Activated CD4-positive, CD25-positive, alpha-beta regulatory T cell treated with anti-CD3 and anti-CD28 coated beads, Interleukin-2, amount 50 U/mL, for 24 hours (primary cell): Measurements from ENCODE around the gene VWA8.

ENCODE experiments used
- ATAC-seq, 2 donors: fragments of 150-1000 bp; cut with Tn5 transposase; one replicate each; pipeline ENCODE4 v1.10.0; 2021; ENCODE audit warnings: mild to moderate bottlenecking in 1 of 2, moderate library complexity in 1 of 2

VWA8 gene

GRCh38 chr13:41609828-41610227, 351.1 kb downstream of the VWA8 start:
- ATAC-seq = no peak

- no peak for ATAC-seq
Measured at GRCh38 chr13:41608839-41609177, 352.1 kb downstream of the VWA8 start.

- ATAC-seq = no peak
Measured at GRCh38 chr13:41608111-41608838, 352.6 kb downstream of the VWA8 start.

GRCh38 chr13:41606646-41607045, 354.3 kb downstream of the VWA8 start:
- ATAC-seq = no peak

GRCh38 chr13:41605319-41606285, 355.3 kb downstream of the VWA8 start:
- no peak for ATAC-seq

GRCh38 chr13:41603917-41604316, 357.0 kb downstream of the VWA8 start:
- peak; percentile 27 to 51 for ATAC-seq

- ATAC-seq = no peak
Measured at GRCh38 chr13:41601718-41602445, 359.0 kb downstream of the VWA8 start.

GRCh38 chr13:41599619-41600018, 361.3 kb downstream of the VWA8 start:
- no peak for ATAC-seq

GRCh38 chr13:41597348-41598041, 363.4 kb downstream of the VWA8 start:
- no peak for ATAC-seq

- ATAC-seq = no peak
Measured at GRCh38 chr13:41596190-41596589, 364.7 kb downstream of the VWA8 start.

GRCh38 chr13:41595298-41595697, 365.6 kb downstream of the VWA8 start:
- no peak for ATAC-seq

- ATAC-seq = no peak
Measured at GRCh38 chr13:41590643-41591042, 370.3 kb downstream of the VWA8 start.

- no peak for ATAC-seq
Measured at GRCh38 chr13:41590122-41590521, 370.8 kb downstream of the VWA8 start.

GRCh38 chr13:41589434-41589833, 371.5 kb downstream of the VWA8 start:
- no peak for ATAC-seq

GRCh38 chr13:41588899-41589298, 372.0 kb downstream of the VWA8 start:
- peak; percentile 88 to 91 for ATAC-seq

- no peak for ATAC-seq
Measured at GRCh38 chr13:41588448-41588847, 372.5 kb downstream of the VWA8 start.

GRCh38 chr13:41587490-41587889, 373.4 kb downstream of the VWA8 start:
- ATAC-seq = no peak

GRCh38 chr13:41586216-41586615, 374.7 kb downstream of the VWA8 start:
- no peak for ATAC-seq

- no peak for ATAC-seq
Measured at GRCh38 chr13:41582027-41582463, 378.9 kb downstream of the VWA8 start.

- no peak for ATAC-seq
Measured at GRCh38 chr13:41580345-41580744, 380.6 kb downstream of the VWA8 start.

- no peak for ATAC-seq
Measured at GRCh38 chr13:41579881-41580280, 381.0 kb downstream of the VWA8 start.

- ATAC-seq = no peak
Measured at GRCh38 chr13:41579168-41579567, 381.7 kb downstream of the VWA8 start.

- ATAC-seq = no peak
Measured at GRCh38 chr13:41578371-41578770, 382.5 kb downstream of the VWA8 start.
